KOPT-K1 (cell line): ENCODE results near the gene GALNT14.

Experiments
- H3K27ac ChIP-seq: fragments of 200-600 bp; sonication (generic); 2 replicates; pipeline ENCODE4 v1.5.1; 2016; ENCODE audit warnings: antibody characterized with exemption, mild to moderate bottlenecking, low read depth, low read length; ENCODE audit not compliant: poor library complexity, severe bottlenecking
- H3K36me3 ChIP-seq: fragments of 200-600 bp; sonication (generic); 2 replicates; pipeline ENCODE4 v1.5.1; 2017; ENCODE audit warnings: antibody characterized with exemption, mild to moderate bottlenecking, low read length, moderate library complexity; ENCODE audit not compliant: insufficient read depth
- H3K9me3 ChIP-seq: fragments of 200-600 bp; sonication (generic); 2 replicates; pipeline ENCODE4 v1.5.1; 2017; ENCODE audit warnings: antibody characterized with exemption, low read length, mild to moderate bottlenecking; ENCODE audit not compliant: insufficient read depth, poor library complexity, severe bottlenecking

GALNT14 gene

GRCh38 chr2:30958193-30958917 lies 179.9 kb downstream of the GALNT14 start:
- Histone ChIP-seq H3K36me3 (no peaks in the 10 kb centered on the region), H3K9me3 (no peaks in the 10 kb centered on the region), H3K27ac (no peak overlapping the region)

- H3K36me3 ChIP-seq: no peaks in the 10 kb centered on the region
- H3K27ac ChIP-seq: no peak overlapping the region
- H3K9me3 ChIP-seq: no peaks in the 10 kb centered on the region
Measured at GRCh38 chr2:30957591-30957990, 180.6 kb downstream of the GALNT14 start.

- H3K27ac ChIP-seq: no peak overlapping the region
- H3K9me3 ChIP-seq: no peaks in the 10 kb centered on the region
- H3K36me3 ChIP-seq: no peaks in the 10 kb centered on the region
Measured at GRCh38 chr2:30956995-30957394, 181.2 kb downstream of the GALNT14 start.

- no peaks in the 10 kb centered on the region for H3K36me3 ChIP-seq
- H3K9me3 ChIP-seq: no peaks in the 10 kb centered on the region
- H3K27ac ChIP-seq: no peak overlapping the region
Measured at GRCh38 chr2:30955516-30956132, 182.6 kb downstream of the GALNT14 start.

GRCh38 chr2:30950339-30950738 lies 187.9 kb downstream of the GALNT14 start:
- Histone ChIP-seq H3K27ac (no peak overlapping the region), H3K36me3 (no peaks in the 10 kb centered on the region), H3K9me3 (no peaks in the 10 kb centered on the region)

- H3K36me3 ChIP-seq: no peaks in the 10 kb centered on the region
Measured at GRCh38 chr2:30949435-30949834, 188.8 kb downstream of the GALNT14 start.

GRCh38 chr2:30948857-30949256 lies 189.4 kb downstream of the GALNT14 start:
- H3K27ac ChIP-seq: no peak overlapping the region
- no peaks in the 10 kb centered on the region for H3K9me3 ChIP-seq
- H3K36me3 ChIP-seq: no peaks in the 10 kb centered on the region

More at GRCh38 chr2:30949435-30949834, 188.8 kb downstream of the GALNT14 start:
- H3K27ac ChIP-seq: no peak overlapping the region
- H3K9me3 ChIP-seq: no peaks in the 10 kb centered on the region

- Histone ChIP-seq H3K27ac (no peak overlapping the region), H3K36me3 (no peaks in the 10 kb centered on the region), H3K9me3 (no peaks in the 10 kb centered on the region)
Measured at GRCh38 chr2:30948130-30948529, 190.1 kb downstream of the GALNT14 start.

GRCh38 chr2:30947686-30948085 lies 190.6 kb downstream of the GALNT14 start:
- no peaks in the 10 kb centered on the region for H3K36me3 ChIP-seq
- H3K27ac ChIP-seq: no peak overlapping the region
- H3K9me3 ChIP-seq: no peaks in the 10 kb centered on the region

- no peak overlapping the region for H3K27ac ChIP-seq
- H3K9me3 ChIP-seq: no peaks in the 10 kb centered on the region
- no peaks in the 10 kb centered on the region for H3K36me3 ChIP-seq
Measured at GRCh38 chr2:30942419-30942818, 195.8 kb downstream of the GALNT14 start.

- Histone ChIP-seq H3K9me3 (no peaks in the 10 kb centered on the region), H3K36me3 (no peaks in the 10 kb centered on the region), H3K27ac (no peak overlapping the region)
Measured at GRCh38 chr2:30940839-30941238, 197.4 kb downstream of the GALNT14 start.

GRCh38 chr2:30939364-30939763 lies 198.9 kb downstream of the GALNT14 start:
- H3K9me3 ChIP-seq: no peaks in the 10 kb centered on the region
- H3K36me3 ChIP-seq: no peaks in the 10 kb centered on the region
- H3K27ac ChIP-seq: no peak overlapping the region

GRCh38 chr2:30938196-30938595 lies 200.0 kb downstream of the GALNT14 start:
- Histone ChIP-seq H3K27ac (no peak overlapping the region), H3K9me3 (no peaks in the 10 kb centered on the region), H3K36me3 (no peaks in the 10 kb centered on the region)

GRCh38 chr2:30936977-30937376 lies 201.3 kb downstream of the GALNT14 start:
- Histone ChIP-seq H3K27ac (no peak overlapping the region), H3K36me3 (no peaks in the 10 kb centered on the region), H3K9me3 (no peaks in the 10 kb centered on the region)

- Histone ChIP-seq H3K9me3 (no peaks in the 10 kb centered on the region), H3K27ac (no peak overlapping the region), H3K36me3 (no peaks in the 10 kb centered on the region)
Measured at GRCh38 chr2:30935795-30936194, 202.4 kb downstream of the GALNT14 start.

- Histone ChIP-seq H3K36me3 (no peaks in the 10 kb centered on the region), H3K27ac (no peak overlapping the region), H3K9me3 (no peaks in the 10 kb centered on the region)
Measured at GRCh38 chr2:30934066-30934465, 204.2 kb downstream of the GALNT14 start.
